A549 (cell line): ENCODE data around the gene TNFRSF1B. TPM values are rescaled to one million over a fixed set of nuclear protein-coding genes. Genes with fewer than 3 reads are reported as not detected.

Experiments used
- ATAC-seq, 2 experiments: fragments of 200-7000 bp in 1 of 2; fragments of >200 bp in 1 of 2; cut with Nextera tagmentation in 1 of 2; cut with Tn5 transposase in 1 of 2; 3 replicates each; pipeline versions ENCODE4 v1.8.0 to v1.9.1; 2018 to 2020; ENCODE audit warnings: mild to moderate bottlenecking in 1 of 2, moderate library complexity in 1 of 2
- CTCF ChIA-PET: fragments of 300-600 bp; sonication (Branson Sonifier 250); formaldehyde crosslinking; extraction: SDS; loops from one replicate; lab custom pipeline; 2021; ENCODE audit warnings: antibody characterized with exemption, inconsistent platforms; lab: Yijun Ruan, JAX
- POLR2A ChIA-PET: fragments of 350-600 bp; formaldehyde crosslinking; extraction: SDS; loops from one replicate; lab custom pipeline; 2021; ENCODE audit warnings: antibody characterized with exemption, inconsistent platforms; lab: Yijun Ruan, JAX
- DNase-seq, 2 experiments: peaks; one replicate each; pipeline versions ENCODE4 v3.0.0 to v3.0.0-alpha.2; 2011 to 2016; ENCODE audit warnings: low read depth in 1 of 2, low spot score in 1 of 2
- FAIRE-seq: peaks from 2 replicates; lab custom pipeline; 2011; peaks lifted over from hg19 to GRCh38; lab: Jason Lieb, UNC
- H3K27ac ChIP-seq, 2 experiments: fragments of >200 bp; sonication (Bioruptor Twin); formaldehyde crosslinking; 3 replicates each; pipeline ENCODE4 v1.5.1; 2016 to 2017
- H3K4me1 ChIP-seq: fragments of >200 bp; sonication (Bioruptor Twin); formaldehyde crosslinking; 3 replicates; pipeline ENCODE4 v1.6.1; 2016
- H3K4me2 ChIP-seq: fragments of >200 bp; sonication (Bioruptor Twin); formaldehyde crosslinking; 3 replicates; pipeline ENCODE4 v1.6.1; 2016
- H3K4me3 ChIP-seq: fragments of >200 bp; sonication (Bioruptor Twin); formaldehyde crosslinking; 3 replicates; pipeline ENCODE4 v1.5.1; 2016
- H3K9me3 ChIP-seq: fragments of >200 bp; sonication (Bioruptor Twin); formaldehyde crosslinking; 3 replicates; pipeline ENCODE4 v1.6.1; 2016
- ATOH8 ChIP-seq: fragments of 250-450 bp; sonication (Bioruptor Pico); IDR thresholded peaks from 2 replicates; pipeline ENCODE4 v1.5.0; 2020; ENCODE audit warnings: low read depth, mild to moderate bottlenecking, moderate library complexity
- BHLHE40 ChIP-seq: IDR thresholded peaks from 2 replicates; pipeline ENCODE4 v1.6.1; 2012; ENCODE audit warnings: low read depth, low read length, inconsistent platforms
- CBX2 ChIP-seq: fragments of 200-600 bp; sonication (generic); IDR thresholded peaks from 2 replicates; pipeline ENCODE4 v1.6.1; 2016; ENCODE audit warnings: low read depth, mild to moderate bottlenecking, borderline replicate concordance
- CEBPB ChIP-seq, 2 experiments: fragments of >200 bp in 1 of 2; sonication (Bioruptor Twin) in 1 of 2; formaldehyde crosslinking in 1 of 2; IDR thresholded peaks; 2 replicates each; pipeline ENCODE4 v1.6.1; 2012 to 2016
- CTCF ChIP-seq: fragments of >200 bp; sonication (Bioruptor Twin); formaldehyde crosslinking; IDR thresholded peaks from 3 replicates; pipeline ENCODE4 v1.5.1; 2016
- EP300 ChIP-seq, 2 experiments: fragments of >200 bp; sonication (Bioruptor Twin); formaldehyde crosslinking; IDR thresholded peaks; 2 replicates in 1 of 2; 3 replicates in 1 of 2; pipeline ENCODE4 v1.6.1; 2016 to 2017
- ESRRA ChIP-seq: fragments of 150-350 bp; IDR thresholded peaks from 2 replicates; pipeline ENCODE4 v1.6.1; 2014; ENCODE audit warnings: mild to moderate bottlenecking, low read length, borderline replicate concordance
- FOSB ChIP-seq: fragments of 250-450 bp; sonication (Bioruptor Pico); IDR thresholded peaks from 2 replicates; pipeline ENCODE4 v1.5.0; 2020; ENCODE audit warnings: mild to moderate bottlenecking, moderate library complexity
- FOSL2 ChIP-seq, 2 experiments: fragments of 450-650 bp in 1 of 2; fragments of >200 bp in 1 of 2; sonication (Bioruptor Twin) in 1 of 2; formaldehyde crosslinking; IDR thresholded peaks; 2 replicates each; pipeline versions ENCODE4 v1.5.0 to v1.6.1; 2016 to 2020; ENCODE audit warnings: mild to moderate bottlenecking in 1 of 2, moderate library complexity in 1 of 2
- FOXS1 ChIP-seq: fragments of 250-450 bp; sonication (Bioruptor Pico); IDR thresholded peaks from 2 replicates; pipeline ENCODE4 v1.5.0; 2020; ENCODE audit warnings: mild to moderate bottlenecking, moderate library complexity
- HDAC2 ChIP-seq: fragments of 200-600 bp; sonication (generic); IDR thresholded peaks from 2 replicates; pipeline ENCODE4 v1.6.1; 2016
- HEYL ChIP-seq: fragments of 250-450 bp; sonication (Bioruptor Pico); IDR thresholded peaks from 2 replicates; pipeline ENCODE4 v1.8.0; 2021; ENCODE audit warnings: mild to moderate bottlenecking, moderate library complexity
- JUN ChIP-seq, 2 experiments: fragments of >200 bp; sonication (Bioruptor Twin); formaldehyde crosslinking; IDR thresholded peaks; 2 replicates in 1 of 2; 3 replicates in 1 of 2; pipeline ENCODE4 v1.6.1; 2016 to 2017
- KDM5A ChIP-seq: fragments of 200-600 bp; sonication (generic); IDR thresholded peaks from 2 replicates; pipeline ENCODE4 v1.6.1; 2016; ENCODE audit warnings: antibody characterized with exemption, mild to moderate bottlenecking
- MAZ ChIP-seq: fragments of 150-350 bp; IDR thresholded peaks from 2 replicates; pipeline ENCODE4 v1.6.1; 2014; ENCODE audit warnings: antibody characterized with exemption, low read depth, low read length, borderline replicate concordance
- NFE2L2 ChIP-seq: fragments of 150-350 bp; conservative IDR thresholded peaks from 2 replicates; pipeline ENCODE4 v1.6.1; 2014; ENCODE audit warnings: low read length
- NR3C1 ChIP-seq: fragments of >200 bp; sonication (Bioruptor Twin); formaldehyde crosslinking; IDR thresholded peaks from 3 replicates; pipeline ENCODE4 v1.6.1; 2017
- PBX3 ChIP-seq: IDR thresholded peaks from 2 replicates; pipeline ENCODE4 v1.6.1; 2012
- PHF8 ChIP-seq: fragments of 200-600 bp; sonication (generic); IDR thresholded peaks from 2 replicates; pipeline ENCODE4 v1.6.1; 2016; ENCODE audit warnings: low read depth, mild to moderate bottlenecking, antibody characterized with exemption, moderate library complexity, borderline replicate concordance
- REST ChIP-seq: fragments of 200-600 bp; sonication (generic); IDR thresholded peaks from 2 replicates; pipeline ENCODE4 v1.6.1; 2016; ENCODE audit warnings: antibody characterized with exemption, mild to moderate bottlenecking, moderate library complexity
- RFX5 ChIP-seq: fragments of 450-650 bp; IDR thresholded peaks from 2 replicates; pipeline ENCODE4 v1.7.1; 2014; ENCODE audit warnings: antibody characterized with exemption, mild to moderate bottlenecking, moderate library complexity
- RNF2 ChIP-seq: fragments of 200-600 bp; sonication (generic); IDR thresholded peaks from 2 replicates; pipeline ENCODE4 v1.6.1; 2016; ENCODE audit warnings: low read depth, mild to moderate bottlenecking, antibody characterized with exemption, moderate library complexity, borderline replicate concordance
- TFCP2L1 ChIP-seq: fragments of 250-450 bp; sonication (Bioruptor Pico); IDR thresholded peaks from 2 replicates; pipeline ENCODE4 v1.5.0; 2021; ENCODE audit warnings: mild to moderate bottlenecking
- TP53 ChIP-seq: fragments of 250-450 bp; sonication (Bioruptor Pico); IDR thresholded peaks from 2 replicates; pipeline ENCODE4 v1.5.0; 2021; ENCODE audit warnings: mild to moderate bottlenecking, moderate library complexity
- USF2 ChIP-seq: fragments of 450-650 bp; IDR thresholded peaks from 2 replicates; pipeline ENCODE4 v1.6.1; 2014; ENCODE audit warnings: antibody characterized with exemption
- ZC3H11A ChIP-seq: fragments of 450-650 bp; IDR thresholded peaks from 2 replicates; pipeline ENCODE4 v1.6.1; 2014; ENCODE audit warnings: antibody characterized with exemption, mild to moderate bottlenecking
- ZSCAN20 ChIP-seq: fragments of 250-450 bp; sonication (Bioruptor Pico); IDR thresholded peaks from 2 replicates; pipeline ENCODE4 v1.8.0; 2022; ENCODE audit warnings: mild to moderate bottlenecking, moderate library complexity
- WGBS: methylation state at CpG from one replicate; pipeline ENCODE4 v1.1.6; 2017; ENCODE audit errors: missing lambda C conversion rate; 5-methylcytosine and 5-hydroxymethylcytosine counted together
- polyA plus RNA-seq, 4 experiments: library from polyadenylated mRNA; depleted of rRNA in 3 of 4; stranded (reverse); fragments of >200 nt; fragmentation: RNase III in 1 of 4; extraction: RNeasy Plus Mini Kit Qiagen cat#74134 plus additional on column Dnase treatment in 1 of 4; gene quantifications; 2 replicates in 3 of 4; 3 replicates in 1 of 4; pipeline ENCODE4 v1.2.3, GENCODE V29; 2011 to 2017

The TNFRSF1B gene
- polyA plus RNA-seq, 2 of the 4 experiments (the other 2 are of a cell fraction) = 0.05 to 0.06 TPM

GRCh38 chr1:12152113-12152891, 14.5 kb upstream of the TNFRSF1B start:
- POLR2A ChIA-PET = no interaction called here
- FAIRE-seq = no peak
- H3K4me3 ChIP-seq = no peak overlapping the region
- WGBS = 68% methylated on average over 7 of the region's 7 CpGs
- CTCF ChIA-PET = interaction anchor here (1.4 kb wide), 1 partner anchor 28 kb away, joined by 5 read pairs; no protein-coding TSS in a partner anchor
- H3K27ac ChIP-seq = no peak overlapping the region
- ATAC-seq = 0 out of 6 replicates have a peak, but pooled peaks of 1 of the 2 experiments have one; percentile 43
- no peak overlapping the region for H3K4me2 ChIP-seq
- DNase-seq = no peak
- H3K4me1 ChIP-seq = peaks cover 4% of the 10 kb centered on the region; the same call in 2 of the 3 replicates
- no peaks in the 10 kb centered on the region for H3K9me3 ChIP-seq
- TF ChIP-seq FOSL2 (IDR thresholded peaks at IDR 0.05) = no peak
- no peak for TF ChIP-seq FOSL2 (CRISPR knock-in tag; IDR thresholded peaks at IDR 0.05)
- TF ChIP-seq CTCF = no peak
- TF ChIP-seq HDAC2 = no peak
- no peak for TF ChIP-seq ZC3H11A
- TF ChIP-seq PHF8 = no peak
- no peak for TF ChIP-seq ESRRA
- no peak for TF ChIP-seq ATOH8 (CRISPR knock-in tag)
- no peak for TF ChIP-seq CEBPB (IDR thresholded peaks at IDR 0.05)
- no peak for TF ChIP-seq MAZ
- TF ChIP-seq RNF2 = no peak
- TF ChIP-seq EP300 (IDR thresholded peaks at IDR 0.05) = no peak
- no peak for TF ChIP-seq RFX5
- TF ChIP-seq REST = no peak
- TF ChIP-seq ZSCAN20 (CRISPR knock-in tag) = no peak
- TF ChIP-seq KDM5A = no peak

- Histone ChIP-seq H3K4me3 (no peak overlapping the region), H3K27ac (no peak overlapping the region), H3K4me2 (no peak overlapping the region), H3K9me3 (no peaks in the 10 kb centered on the region), H3K4me1 (peaks cover 2% of the 10 kb centered on the region; the same call in 2 of the 3 replicates)
- FAIRE-seq (no peak), ATAC-seq (peak in 1 of 2 experiments; percentile 37; a peak in 1 of 6 replicates), DNase-seq (no peak)
- WGBS = 55% methylated on average over 13 of the region's 13 CpGs
- ChIA-PET CTCF (interaction anchor here (0.7 to 1.4 kb wide), 2 partner anchors 21 to 29 kb away, joined by 3 to 5 read pairs; no protein-coding TSS in a partner anchor), POLR2A (no interaction called here)
- TF ChIP-seq TFCP2L1 (CRISPR knock-in tag) (no peak), NFE2L2 (no peak), FOSL2 (IDR thresholded peaks at IDR 0.05) (no peak), FOSL2 (CRISPR knock-in tag; IDR thresholded peaks at IDR 0.05) (no peak), FOSB (CRISPR knock-in tag) (no peak), CBX2 (no peak), BHLHE40 (no peak), PBX3 (no peak), USF2 (no peak), FOXS1 (no peak), JUN (IDR thresholded peaks at IDR 0.05) (no peak), TP53 (CRISPR knock-in tag) (no peak), NR3C1 (no peak), HEYL (no peak), ATOH8 (CRISPR knock-in tag) (no peak)
These were observed 13.5 kb upstream of the TNFRSF1B start for GRCh38 chr1:12153181-12153785.
